CD14-positive monocyte (primary cell): ENCODE results near the gene PICK1. TPM values are rescaled to one million over a fixed set of nuclear protein-coding genes. Genes with fewer than 3 reads are reported as not detected.

ENCODE experiments used
- DNase-seq, 3 donors: peaks; one replicate each; pipeline ENCODE4 v3.0.0-alpha.2; 2011 to 2022
- H2AFZ ChIP-seq: 2 replicates; pipeline ENCODE4 v1.6.0; 2012; ENCODE audit warnings: mild to moderate bottlenecking, low read depth, low read length, inconsistent platforms; ENCODE audit not compliant: insufficient read depth, poor library complexity, severe bottlenecking
- H3K27ac ChIP-seq, 2 donors: 1 replicate in 1 of 2; 2 replicates in 1 of 2; pipeline ENCODE4 v1.5.1; 2012 to 2013; ENCODE audit warnings: low read length in 2 of 2, control low read depth in 1 of 2, inconsistent platforms in 1 of 2, low read depth in 1 of 2, mild to moderate bottlenecking in 1 of 2
- H3K27me3 ChIP-seq, 2 donors: one replicate each; pipeline versions ENCODE4 v1.6.0 to v1.6.1; 2011 to 2013; ENCODE audit warnings: low read length in 2 of 2; ENCODE audit not compliant: control insufficient read depth in 2 of 2, insufficient read depth in 2 of 2
- H3K36me3 ChIP-seq, 2 donors: replicated peaks in 1 of 2; 1 replicate in 1 of 2; 2 replicates in 1 of 2; pipeline versions ENCODE4 v1.5.1 to v1.6.1; 2012 to 2013; ENCODE audit warnings: low read length in 2 of 2, control low read depth in 1 of 2, inconsistent platforms in 1 of 2, mild to moderate bottlenecking in 1 of 2; ENCODE audit not compliant: insufficient read depth in 2 of 2, control insufficient read depth in 1 of 2
- H3K4me1 ChIP-seq, 2 donors: 1 replicate in 1 of 2; 2 replicates in 1 of 2; pipeline versions ENCODE4 v1.5.1 to v1.6.1; 2012 to 2013; ENCODE audit warnings: low read length in 2 of 2, control low read depth in 1 of 2, inconsistent platforms in 1 of 2, mild to moderate bottlenecking in 1 of 2, moderate library complexity in 1 of 2; ENCODE audit not compliant: insufficient read depth in 2 of 2, control insufficient read depth in 1 of 2
- H3K4me2 ChIP-seq: replicated peaks from 2 replicates; pipeline ENCODE3; 2012; ENCODE audit warnings: low read length, moderate library complexity, mild to moderate bottlenecking; ENCODE audit not compliant: poor library complexity, severe bottlenecking; ENCODE audit errors: extremely low read depth
- H3K4me3 ChIP-seq, 3 experiments: fragments of 200-600 bp in 1 of 3; sonication (generic) in 1 of 3; replicated peaks in 1 of 3; 1 replicate in 2 of 3; 2 replicates in 1 of 3; pipeline ENCODE4 v1.5.1; 2011 to 2013; ENCODE audit warnings: low read length in 3 of 3, mild to moderate bottlenecking in 3 of 3, control low read depth in 2 of 3, low read depth in 2 of 3, inconsistent platforms in 1 of 3, moderate library complexity in 1 of 3
- H3K79me2 ChIP-seq: 2 replicates; pipeline ENCODE4 v1.6.0; 2012; ENCODE audit warnings: mild to moderate bottlenecking, control low read depth, inconsistent platforms, low read length, moderate library complexity; ENCODE audit not compliant: insufficient read depth
- H3K9ac ChIP-seq: 2 replicates; pipeline ENCODE4 v1.6.0; 2017; ENCODE audit warnings: low read length, mild to moderate bottlenecking; ENCODE audit not compliant: insufficient read depth, poor library complexity, severe bottlenecking
- H3K9me3 ChIP-seq, 2 donors: replicated peaks in 1 of 2; 1 replicate in 1 of 2; 2 replicates in 1 of 2; pipeline versions ENCODE4 v1.5.1 to v1.6.1; 2012 to 2013; ENCODE audit warnings: low read length in 2 of 2, control low read depth in 1 of 2; ENCODE audit not compliant: control insufficient read depth in 1 of 2, insufficient read depth in 1 of 2
- H4K20me1 ChIP-seq: 2 replicates; pipeline ENCODE4 v1.6.0; 2012; ENCODE audit warnings: mild to moderate bottlenecking, low read length, control low read depth, moderate library complexity; ENCODE audit not compliant: insufficient read depth
- H3K27ac Mint-ChIP-seq, 7 donors: one replicate each; pipeline ENCODE4 v1.8.0; 2020; ENCODE audit warnings: mild to moderate bottlenecking in 7 of 7, mixed read lengths in 7 of 7, moderate library complexity in 6 of 7, inconsistent platforms in 2 of 7
- H3K27me3 Mint-ChIP-seq, 3 donors: one replicate each; pipeline ENCODE4 v1.8.0; 2021 to 2022; ENCODE audit warnings: low read depth in 3 of 3, mild to moderate bottlenecking in 3 of 3, mixed read lengths in 3 of 3, moderate library complexity in 3 of 3, inconsistent platforms in 1 of 3
- H3K36me3 Mint-ChIP-seq, 2 donors: one replicate each; pipeline ENCODE4 v1.8.0; 2020; ENCODE audit warnings: mixed read lengths in 2 of 2, inconsistent platforms in 1 of 2, mild to moderate bottlenecking in 1 of 2
- H3K4me1 Mint-ChIP-seq: one replicate; pipeline ENCODE4 v1.8.0; 2020; ENCODE audit warnings: mild to moderate bottlenecking, mixed read lengths
- H3K4me3 Mint-ChIP-seq, 2 donors: one replicate each; pipeline ENCODE4 v1.8.0; 2020; ENCODE audit warnings: mild to moderate bottlenecking in 2 of 2, mixed read lengths in 2 of 2, moderate library complexity in 1 of 2
- H3K9me3 Mint-ChIP-seq, 7 donors: one replicate each; pipeline ENCODE4 v1.8.0; 2020 to 2022; ENCODE audit warnings: mixed read lengths in 7 of 7, mild to moderate bottlenecking in 6 of 7, moderate library complexity in 6 of 7, inconsistent platforms in 2 of 7
- WGBS: methylation state at CpG from one replicate; pipeline ENCODE4 v1.1.5; 2013; ENCODE audit warnings: missing lambda C conversion rate; ENCODE audit not compliant: insufficient coverage; 5-methylcytosine and 5-hydroxymethylcytosine counted together
- intact Hi-C, 2 donors: fragments of 100-400 bp; cut with micrococcal nuclease; formaldehyde crosslinking; loops; one replicate each; pipeline versions ENCODE4 v1.15.0 to v1.15.1; 2023
- polyA plus RNA-seq, 3 donors: library from polyadenylated mRNA; depleted of rRNA in 1 of 3; unstranded in 2 of 3; stranded (reverse) in 1 of 3; fragments of 300-500 nt in 2 of 3; fragments of >200 nt in 1 of 3; fragmentation: Illumina TruSeq in 2 of 3; gene quantifications; 1 replicate in 2 of 3; 2 replicates in 1 of 3; pipeline ENCODE4 v1.2.3, GENCODE V29; 2012 to 2021
- TF ChIP-seq, protein P1 (sequence below): fragments of 200-600 bp; IDR thresholded peaks from one replicate; pipeline ENCODE4 v1.8.0; 2022; ENCODE audit warnings: antibody characterized with exemption, mild to moderate bottlenecking

Gene PICK1
- polyA plus RNA-seq, 3 donors: 6.4 to 16.9 (median 7.2) TPM

DNA sequence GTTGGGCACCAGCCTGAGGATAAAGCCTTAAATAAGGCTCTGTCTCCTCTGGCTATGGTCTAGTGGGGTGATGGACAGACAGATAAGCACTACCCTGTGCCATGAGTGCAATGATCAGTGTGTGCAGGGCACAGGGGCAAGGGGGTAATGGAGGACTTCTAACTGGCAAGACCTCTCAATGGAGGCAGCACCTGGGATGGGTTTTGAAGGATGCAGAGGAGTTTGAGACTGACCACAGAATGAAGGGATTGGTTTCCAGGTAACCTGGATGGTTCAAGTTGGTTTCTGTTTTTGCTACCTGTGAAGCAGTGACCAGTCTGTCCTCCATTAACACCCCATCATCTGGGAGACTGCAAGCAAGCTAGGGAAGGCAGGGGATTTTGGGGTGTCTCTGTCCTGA lies 27.8 kb upstream of the PICK1 start:
- no peak overlapping the region for H3K4me2 ChIP-seq
- no peak overlapping the region for H2AFZ ChIP-seq
- H3K27me3 Mint-ChIP-seq: peaks cover 0 to 6% (median 2%) of the 10 kb centered on the region in 3 donors
- H3K36me3 ChIP-seq: no peaks in the 10 kb centered on the region
- H4K20me1 ChIP-seq: no peaks in the 10 kb centered on the region
- peaks cover 14% of the 10 kb centered on the region for H3K4me1 Mint-ChIP-seq
- H3K9ac ChIP-seq: no peak overlapping the region
- TF ChIP-seq, protein P1, sequence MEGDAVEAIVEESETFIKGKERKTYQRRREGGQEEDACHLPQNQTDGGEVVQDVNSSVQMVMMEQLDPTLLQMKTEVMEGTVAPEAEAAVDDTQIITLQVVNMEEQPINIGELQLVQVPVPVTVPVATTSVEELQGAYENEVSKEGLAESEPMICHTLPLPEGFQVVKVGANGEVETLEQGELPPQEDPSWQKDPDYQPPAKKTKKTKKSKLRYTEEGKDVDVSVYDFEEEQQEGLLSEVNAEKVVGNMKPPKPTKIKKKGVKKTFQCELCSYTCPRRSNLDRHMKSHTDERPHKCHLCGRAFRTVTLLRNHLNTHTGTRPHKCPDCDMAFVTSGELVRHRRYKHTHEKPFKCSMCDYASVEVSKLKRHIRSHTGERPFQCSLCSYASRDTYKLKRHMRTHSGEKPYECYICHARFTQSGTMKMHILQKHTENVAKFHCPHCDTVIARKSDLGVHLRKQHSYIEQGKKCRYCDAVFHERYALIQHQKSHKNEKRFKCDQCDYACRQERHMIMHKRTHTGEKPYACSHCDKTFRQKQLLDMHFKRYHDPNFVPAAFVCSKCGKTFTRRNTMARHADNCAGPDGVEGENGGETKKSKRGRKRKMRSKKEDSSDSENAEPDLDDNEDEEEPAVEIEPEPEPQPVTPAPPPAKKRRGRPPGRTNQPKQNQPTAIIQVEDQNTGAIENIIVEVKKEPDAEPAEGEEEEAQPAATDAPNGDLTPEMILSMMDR: no peak
- no peaks in the 10 kb centered on the region for H3K27me3 ChIP-seq
- intact Hi-C loops: no loop called here
- peaks cover 0 to 3% (median 0%) of the 10 kb centered on the region in 7 donors for H3K9me3 Mint-ChIP-seq
- peak overlapping the region in 1 of 7 donors; percentile 4 for H3K27ac Mint-ChIP-seq
- H3K4me3 ChIP-seq: no peak overlapping the region
- no peak for DNase-seq
- no peaks in the 10 kb centered on the region for H3K9me3 ChIP-seq
- no peaks in the 10 kb centered on the region for H3K79me2 ChIP-seq
- no peaks in the 10 kb centered on the region for H3K36me3 Mint-ChIP-seq
- H3K4me1 ChIP-seq: peaks cover 17 to 19% of the 10 kb centered on the region in 2 donors
- no peak overlapping the region for H3K27ac ChIP-seq
- H3K4me3 Mint-ChIP-seq: no peak overlapping the region

GRCh38 chr22:38029901-38030300 lies 27.3 kb upstream of the PICK1 start:
- peaks cover 17% of the 10 kb centered on the region for H3K4me1 Mint-ChIP-seq
- WGBS: 96% methylated on average over 4 of the region's 5 CpGs
- no peak overlapping the region for H3K4me3 Mint-ChIP-seq

More at GRCh38 chr22:38029901-38030300, 27.3 kb upstream of the PICK1 start:
- Mint-ChIP-seq H3K27me3 (peaks cover 0 to 6% (median 2%) of the 10 kb centered on the region in 3 donors), H3K36me3 (no peaks in the 10 kb centered on the region), H3K9me3 (peaks cover 0 to 3% (median 0%) of the 10 kb centered on the region in 7 donors), H3K27ac (peak overlapping the region in 1 of 7 donors; percentile 21)
- Histone ChIP-seq H3K27me3 (no peaks in the 10 kb centered on the region), H3K9ac (no peak overlapping the region), H2AFZ (no peak overlapping the region), H3K4me2 (no peak overlapping the region), H3K27ac (no peak overlapping the region), H3K36me3 (no peaks in the 10 kb centered on the region), H4K20me1 (no peaks in the 10 kb centered on the region), H3K9me3 (no peaks in the 10 kb centered on the region), H3K79me2 (no peaks in the 10 kb centered on the region), H3K4me1 (peaks cover 21 to 22% of the 10 kb centered on the region in 2 donors), H3K4me3 (no peak overlapping the region)
- intact Hi-C loops: no loop called here
- no peak for DNase-seq
- TF ChIP-seq, protein P1: no peak
